ENCODE measurements around the gene SLC48A1.
"Not testable (repeated sequence)": the region's sequence is repeated elsewhere in the genome, so short reads cannot be mapped to it uniquely, and the experiment has no call there.

Gene SLC48A1

GRCh38 chr12:47791351-47791746, 18.3 kb downstream of the SLC48A1 start:
- no peak for DNase-seq

GRCh38 chr12:47791874-47792273, 18.8 kb downstream of the SLC48A1 start:
- DNase-seq, result no peak

GRCh38 chr12:47793015-47793681, 20.1 kb downstream of the SLC48A1 start:
- no peak for DNase-seq

- no peak for DNase-seq
Measured at GRCh38 chr12:47794679-47795078, 21.6 kb downstream of the SLC48A1 start.

GRCh38 chr12:47795121-47795813, 22.2 kb downstream of the SLC48A1 start:
- DNase-seq, result no peak

- DNase-seq, result no peak
Measured at GRCh38 chr12:47795814-47796411, 22.9 kb downstream of the SLC48A1 start.

- no peak for DNase-seq
Measured at GRCh38 chr12:47797441-47797840, 24.4 kb downstream of the SLC48A1 start.

GRCh38 chr12:47798382-47798948, 25.4 kb downstream of the SLC48A1 start:
- no peak for DNase-seq

- no peak for DNase-seq
Measured at GRCh38 chr12:47799357-47799955, 26.4 kb downstream of the SLC48A1 start.

GRCh38 chr12:47800582-47800981, 27.5 kb downstream of the SLC48A1 start:
- DNase-seq, result no peak

GRCh38 chr12:47801170-47801903, 28.3 kb downstream of the SLC48A1 start:
- DNase-seq, result no peak

GRCh38 chr12:47801904-47802246, 28.8 kb downstream of the SLC48A1 start:
- no peak for DNase-seq

GRCh38 chr12:47802312-47802711, 29.3 kb downstream of the SLC48A1 start:
- DNase-seq, result no peak

- DNase-seq, result no peak
Measured at GRCh38 chr12:47803191-47803875, 30.3 kb downstream of the SLC48A1 start.

- DNase-seq, result no peak
Measured at GRCh38 chr12:47804171-47804570, 31.1 kb downstream of the SLC48A1 start.

GRCh38 chr12:47805417-47805816, 32.4 kb downstream of the SLC48A1 start:
- no peak for DNase-seq

GRCh38 chr12:47807338-47807737, 34.3 kb downstream of the SLC48A1 start:
- no peak for DNase-seq

GRCh38 chr12:47808050-47808449, 35.0 kb downstream of the SLC48A1 start:
- DNase-seq, result no peak

GRCh38 chr12:47808574-47809365, 35.7 kb downstream of the SLC48A1 start:
- no peak for DNase-seq

- DNase-seq, result not testable (repeated sequence)
Measured at GRCh38 chr12:47809518-47809917, 36.5 kb downstream of the SLC48A1 start.

GRCh38 chr12:47811072-47811396, 38.0 kb downstream of the SLC48A1 start:
- DNase-seq, result no peak

All from right kidney (tissue), 1 donor.